Stimulated activated CD4-positive, alpha-beta T cell treated with anti-CD3 and anti-CD28 coated beads, Interleukin-4, amount 100 ng/mL, for 1 hour (primary cell): ENCODE measurements around the gene GFOD2.
"Not testable (repeated sequence)": the region's sequence is repeated elsewhere in the genome, so short reads cannot be mapped to it uniquely, and the experiment has no call there.

Experiments used
- DNase-seq: peaks from one replicate; pipeline ENCODE4 v3.0.0-alpha.2; 2020

The GFOD2 gene

DNA sequence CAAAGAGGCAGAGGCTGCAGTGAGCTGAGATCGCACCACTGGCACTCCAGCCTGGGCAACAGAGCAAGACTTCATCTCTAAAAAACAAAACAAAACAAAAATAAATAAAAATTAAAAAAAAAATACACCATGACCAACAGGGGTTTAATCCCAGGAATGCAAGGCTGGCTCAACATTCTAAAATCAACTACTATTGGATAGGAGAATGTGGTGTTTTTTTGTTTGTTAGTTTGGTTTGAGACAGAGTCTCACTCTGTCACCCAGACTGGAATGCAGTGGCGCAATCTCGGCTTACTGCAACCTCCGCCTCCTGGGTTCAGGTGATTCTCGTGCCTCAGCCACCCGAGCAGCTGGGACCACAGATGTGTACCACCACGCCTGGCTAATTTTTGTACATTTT is 19.9 kb downstream of the GFOD2 start:
- DNase-seq: no peak

DNA sequence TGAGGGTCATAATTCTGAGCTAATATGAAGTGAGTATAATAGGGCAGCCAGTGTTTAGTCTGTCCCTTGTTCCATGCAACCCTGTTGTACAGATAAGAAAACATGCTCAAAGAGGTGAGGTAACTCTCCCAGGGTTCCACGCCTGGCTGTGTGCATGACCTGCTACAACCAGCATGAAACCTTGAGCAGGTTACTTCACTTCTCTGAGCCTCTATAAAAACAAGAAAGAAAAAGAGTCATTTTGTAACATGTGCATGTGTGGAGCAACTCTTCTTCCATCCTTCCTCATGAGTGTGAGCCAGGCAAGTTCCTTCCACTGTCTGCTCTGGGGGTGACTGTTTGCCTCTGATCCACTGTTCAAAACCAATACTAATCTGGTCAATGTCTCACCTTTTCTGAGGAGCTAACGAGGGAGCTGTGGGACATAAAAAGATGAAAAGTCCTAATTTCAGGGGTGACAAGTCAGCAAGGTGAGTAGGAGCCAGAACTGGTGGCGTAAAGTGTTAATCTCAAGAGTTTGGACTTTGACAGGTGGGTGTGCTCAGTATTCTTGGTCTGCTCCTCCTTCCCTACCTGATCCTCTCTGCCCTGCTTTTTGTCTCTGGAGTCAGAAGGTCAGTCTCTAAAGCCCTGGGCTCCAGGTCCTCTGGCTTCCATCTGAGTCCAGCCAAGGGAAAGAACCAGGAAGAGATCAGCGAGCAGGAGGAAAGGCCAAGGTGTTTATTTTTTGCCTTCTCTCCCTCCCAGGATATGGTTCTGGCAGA is 21.5 kb downstream of the GFOD2 start:
- DNase-seq: no peak

DNA sequence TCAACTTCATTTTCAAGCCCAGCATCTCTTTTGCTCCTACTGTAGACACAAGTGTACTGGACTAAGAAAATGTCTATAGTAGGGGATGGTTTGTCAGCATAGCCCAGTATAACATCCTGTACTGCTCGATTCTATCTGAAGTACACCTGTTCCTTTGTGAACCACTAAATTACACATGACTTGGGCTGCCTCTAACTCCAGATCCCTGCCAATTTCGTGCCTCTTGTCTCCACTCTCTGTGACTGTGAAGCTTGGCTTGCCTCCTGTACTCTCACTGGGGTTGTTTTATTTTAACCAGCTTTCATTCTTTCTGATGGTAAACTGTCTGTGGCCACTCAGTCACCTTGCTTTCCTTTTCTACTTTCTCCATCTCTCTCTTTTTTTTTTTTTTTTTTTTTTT is 24.5 kb downstream of the GFOD2 start:
- no peak for DNase-seq

DNA sequence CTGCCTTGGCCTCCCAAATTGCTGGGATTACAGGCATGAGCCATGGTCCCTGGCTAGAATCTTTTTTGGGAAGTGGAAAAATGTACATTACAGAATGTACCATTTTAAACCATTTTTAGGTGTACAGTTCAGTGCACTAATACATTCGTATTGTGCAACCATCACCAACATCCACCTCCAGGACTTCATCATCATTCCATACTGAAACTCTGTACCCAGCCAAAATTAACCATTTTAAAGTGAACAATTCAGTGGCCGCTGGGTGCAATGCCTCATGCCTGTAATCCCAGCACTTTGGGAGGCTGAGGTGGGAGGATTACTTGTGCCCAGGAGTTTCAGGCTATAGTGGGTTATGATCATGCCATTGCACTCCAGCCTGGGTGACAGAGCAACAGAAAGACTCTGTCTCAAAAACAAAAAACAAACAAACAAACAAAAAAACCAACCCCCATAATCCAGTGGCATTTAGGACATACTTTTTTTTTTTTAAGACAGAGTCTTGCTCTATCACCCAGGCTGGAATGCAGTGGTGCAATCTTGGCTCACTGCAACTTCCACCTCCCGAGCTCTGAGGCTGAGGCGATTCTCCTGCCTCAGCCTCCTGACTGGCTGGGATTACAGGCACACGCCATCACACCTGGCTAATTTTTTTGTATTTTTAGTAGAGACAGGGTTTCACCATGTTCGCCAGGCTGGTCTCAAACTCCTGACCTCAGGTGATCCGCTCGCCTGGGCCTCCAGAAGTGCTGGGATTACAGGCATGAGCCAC is 25.4 kb downstream of the GFOD2 start:
- not testable (repeated sequence) for DNase-seq

DNA sequence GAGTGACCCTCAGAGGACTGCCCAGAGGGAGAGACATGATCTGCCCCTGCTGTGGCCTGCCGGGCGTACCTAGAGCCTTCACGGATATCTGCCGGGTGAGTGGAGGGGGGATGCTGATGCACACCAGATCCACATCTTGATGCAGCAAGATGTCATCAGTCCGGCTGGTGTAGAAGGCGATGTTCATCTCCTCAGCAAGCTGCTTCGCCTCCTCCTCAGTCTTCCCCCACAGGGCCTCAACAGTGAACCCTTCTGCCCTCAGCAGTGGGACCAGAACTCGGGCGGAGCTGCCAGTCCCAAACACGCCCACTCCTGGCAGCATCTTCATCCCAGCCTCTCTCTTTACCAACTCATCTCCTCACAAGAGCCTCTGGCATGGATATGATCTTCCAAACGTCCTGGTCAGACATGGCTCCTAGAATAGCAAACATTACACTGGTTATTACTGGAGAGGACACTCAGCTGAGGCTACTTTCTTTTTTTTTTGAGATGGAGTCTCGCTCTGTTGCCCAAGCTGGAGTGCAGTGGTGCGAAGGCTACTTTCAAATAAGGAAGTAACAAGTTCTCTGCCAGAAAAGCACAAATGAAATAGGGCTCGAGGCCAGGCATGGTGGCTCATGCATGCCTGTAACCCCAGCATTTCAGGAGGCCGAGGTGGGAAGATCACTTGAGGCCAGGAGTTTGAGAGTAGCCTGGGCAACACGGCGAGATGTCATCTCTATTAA is 33.6 kb downstream of the GFOD2 start:
- no peak for DNase-seq

DNA sequence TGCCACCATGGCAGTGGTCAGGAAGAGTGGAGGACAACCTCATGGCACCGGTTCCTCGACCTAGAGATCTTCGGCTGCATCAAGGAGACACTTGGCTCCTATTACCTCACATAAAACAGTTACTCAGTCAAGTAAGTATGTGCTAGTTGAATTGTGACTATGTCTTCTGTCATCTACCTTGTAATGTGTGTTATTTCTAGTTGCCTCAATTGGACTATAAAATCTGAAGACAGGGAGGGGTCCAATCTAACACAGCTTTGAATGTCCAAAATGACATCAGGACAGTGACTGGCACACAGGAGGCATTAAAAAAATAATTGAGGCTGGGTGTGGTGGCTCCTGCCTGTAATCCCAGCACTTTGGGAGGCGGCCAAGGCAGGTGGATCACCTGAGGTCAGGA is 35.3 kb downstream of the GFOD2 start:
- no peak for DNase-seq

DNA sequence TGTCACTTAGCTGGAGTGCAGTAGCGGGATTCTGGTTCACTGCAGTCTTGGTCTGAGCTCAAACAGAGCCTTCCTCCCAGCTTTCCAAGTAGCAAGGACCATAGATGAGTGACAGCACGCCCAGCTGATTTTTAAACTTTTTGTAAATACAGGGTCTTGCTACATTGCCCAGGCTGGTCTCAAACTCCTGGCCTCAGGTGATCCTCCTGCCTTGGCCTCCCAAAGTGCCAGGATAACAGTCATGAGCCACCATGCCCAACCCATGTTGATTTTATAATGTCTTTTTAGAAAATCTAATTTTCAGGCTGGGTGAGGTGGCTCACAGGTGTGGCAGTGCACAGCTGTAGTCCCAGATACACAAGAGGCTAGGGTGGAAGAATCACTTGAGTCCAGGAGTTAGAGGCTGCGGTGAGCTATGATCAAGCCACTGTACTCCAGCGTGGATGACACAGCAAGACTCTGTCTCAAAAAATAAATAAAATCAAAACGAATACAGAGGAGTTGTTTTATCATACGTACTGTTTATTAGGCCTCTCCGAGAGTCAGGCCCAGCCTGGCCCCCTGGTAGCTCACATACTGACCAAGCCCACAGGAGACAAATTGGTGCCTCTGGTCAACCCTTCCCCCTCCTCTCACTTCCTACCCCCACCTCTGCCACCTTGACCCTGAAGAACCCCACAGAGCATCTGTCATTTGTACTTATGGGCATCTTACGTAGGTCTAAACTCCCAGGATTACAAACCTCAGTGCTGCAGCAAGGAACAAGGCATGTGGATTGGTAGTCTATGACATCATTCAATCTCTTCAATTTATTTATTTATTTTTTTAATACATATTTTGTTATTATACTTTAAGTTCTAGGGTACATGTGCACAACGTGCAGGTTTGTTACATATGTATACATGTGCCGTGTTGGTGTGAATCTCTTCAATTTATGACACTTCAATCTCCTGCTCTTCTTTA is 38.9 kb downstream of the GFOD2 start:
- DNase-seq: no peak

DNA sequence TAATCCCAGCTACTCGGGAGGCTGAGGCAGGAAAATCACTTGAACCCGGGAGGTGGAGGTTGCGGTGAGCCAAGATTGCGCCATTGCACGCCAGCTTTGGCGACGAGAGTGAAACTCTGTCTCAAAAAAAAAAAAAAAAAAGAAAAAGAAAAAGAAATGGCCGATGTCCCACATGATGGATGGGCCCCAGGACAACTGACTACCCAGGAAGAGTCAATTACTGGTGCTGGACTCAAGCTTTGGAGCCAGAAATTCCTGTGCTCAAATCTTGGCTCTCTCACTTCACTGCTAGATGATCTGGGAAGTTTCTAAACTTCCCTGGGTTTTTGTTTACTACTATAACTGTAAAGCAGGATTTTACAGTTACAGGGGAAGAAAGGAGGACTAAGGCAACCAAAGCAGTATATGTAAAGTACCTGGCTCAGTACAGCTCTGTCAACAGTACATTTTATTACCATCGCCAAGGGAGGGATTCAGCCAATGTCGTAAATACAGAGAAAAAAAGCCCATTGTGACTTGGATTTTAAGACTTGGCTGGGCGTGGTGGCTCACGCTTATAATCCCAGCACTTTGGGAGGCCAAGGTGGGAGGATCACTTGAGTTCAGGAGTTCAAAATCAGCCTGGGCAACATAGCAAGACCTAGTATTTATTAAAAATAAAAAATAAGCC is 40.6 kb downstream of the GFOD2 start:
- DNase-seq: no peak

DNA sequence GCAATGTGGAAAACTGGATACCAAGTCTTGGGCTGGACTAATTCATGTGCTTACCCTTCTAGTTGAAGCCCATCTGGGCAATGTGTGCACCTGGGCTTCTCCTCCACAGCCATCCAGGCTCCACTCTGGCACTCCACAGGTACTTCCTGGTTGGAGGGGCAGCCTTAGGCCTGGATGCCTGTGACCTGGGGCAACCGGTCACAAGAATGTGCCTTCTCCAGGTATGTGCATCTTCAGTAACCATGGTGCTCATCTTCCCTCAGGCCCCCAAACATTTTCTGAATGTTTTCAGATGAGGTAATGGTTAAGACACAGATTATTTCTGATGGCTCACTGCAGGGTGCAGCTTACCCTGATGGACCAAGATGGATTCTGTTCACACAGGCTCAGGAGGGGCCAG is 41.4 kb downstream of the GFOD2 start:
- no peak for DNase-seq

DNA sequence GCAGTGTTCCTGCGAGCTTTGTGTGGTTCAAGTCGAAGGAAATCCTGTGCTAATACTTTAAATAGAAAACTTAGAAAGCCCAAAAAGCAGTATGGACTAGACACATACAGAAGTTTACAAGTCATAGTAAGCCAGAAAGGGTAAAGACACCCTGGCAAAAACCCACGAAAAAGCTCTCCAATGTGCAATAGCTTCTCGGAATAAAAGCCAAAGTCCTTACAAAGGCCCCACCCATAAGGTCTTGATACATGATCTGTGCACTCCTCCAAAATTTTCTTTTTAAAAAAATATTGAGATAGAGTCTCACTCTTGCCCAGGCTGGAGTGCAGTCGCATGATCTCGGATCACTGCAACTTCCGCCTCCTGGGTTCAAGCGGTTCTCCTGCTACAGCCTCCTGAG is 42.2 kb downstream of the GFOD2 start:
- no peak for DNase-seq

DNA sequence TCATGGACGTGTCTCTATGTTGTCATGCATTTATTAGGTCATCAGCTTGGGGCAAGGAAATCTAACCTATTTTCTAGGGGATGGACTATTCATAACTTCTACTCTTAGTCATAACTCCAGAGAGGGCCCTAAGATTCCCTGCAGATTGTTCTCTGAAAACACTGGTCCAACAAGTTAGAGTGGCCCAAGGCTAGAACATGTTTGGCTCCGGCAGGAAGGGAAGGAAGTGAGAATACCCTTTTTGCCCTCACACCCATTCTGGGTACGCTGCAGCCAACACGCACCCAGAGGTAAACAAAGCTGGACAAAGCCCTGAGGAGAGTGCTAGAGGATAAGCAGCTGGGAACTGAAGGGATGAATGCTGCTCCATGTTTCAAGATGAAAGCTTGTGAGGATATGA is 42.6 kb downstream of the GFOD2 start:
- no peak for DNase-seq

DNA sequence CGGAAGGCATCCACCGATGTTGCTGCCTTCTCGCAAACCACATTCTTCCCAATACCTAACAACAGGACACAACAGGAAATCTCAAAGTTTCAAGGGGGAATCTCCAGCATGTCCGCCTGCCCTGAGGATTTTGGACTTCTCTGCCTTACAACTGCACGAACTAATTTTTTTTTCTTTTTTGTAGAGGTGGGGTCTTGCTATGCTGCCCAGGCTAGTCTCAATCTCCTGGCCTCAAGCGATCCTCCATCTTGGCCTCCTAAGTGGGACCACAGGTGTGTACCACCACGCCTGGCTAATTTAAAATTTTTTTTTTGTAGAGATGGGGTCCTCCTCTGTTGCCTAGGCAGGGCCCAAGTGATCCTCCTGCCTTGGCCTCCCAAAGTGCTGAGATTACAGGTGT is 43.1 kb downstream of the GFOD2 start:
- no peak for DNase-seq

DNA sequence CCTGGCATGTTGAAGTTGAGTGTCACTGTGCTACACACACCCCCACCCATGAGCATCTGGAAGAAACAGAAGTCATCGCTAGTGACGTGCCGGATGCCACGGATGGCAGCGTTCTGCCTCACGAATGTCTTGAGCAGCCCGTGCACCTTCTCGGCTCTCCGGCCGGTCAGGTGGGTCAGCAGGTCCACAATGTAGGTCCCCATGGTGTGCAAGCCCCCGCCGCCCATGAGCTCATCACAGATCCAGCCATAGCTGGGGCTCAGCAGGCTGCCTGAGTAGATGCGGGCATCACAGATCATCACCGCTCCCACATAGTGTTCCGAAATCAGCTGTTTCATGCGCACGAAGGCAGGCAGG is 43.6 kb downstream of the GFOD2 start:
- no peak for DNase-seq

DNA sequence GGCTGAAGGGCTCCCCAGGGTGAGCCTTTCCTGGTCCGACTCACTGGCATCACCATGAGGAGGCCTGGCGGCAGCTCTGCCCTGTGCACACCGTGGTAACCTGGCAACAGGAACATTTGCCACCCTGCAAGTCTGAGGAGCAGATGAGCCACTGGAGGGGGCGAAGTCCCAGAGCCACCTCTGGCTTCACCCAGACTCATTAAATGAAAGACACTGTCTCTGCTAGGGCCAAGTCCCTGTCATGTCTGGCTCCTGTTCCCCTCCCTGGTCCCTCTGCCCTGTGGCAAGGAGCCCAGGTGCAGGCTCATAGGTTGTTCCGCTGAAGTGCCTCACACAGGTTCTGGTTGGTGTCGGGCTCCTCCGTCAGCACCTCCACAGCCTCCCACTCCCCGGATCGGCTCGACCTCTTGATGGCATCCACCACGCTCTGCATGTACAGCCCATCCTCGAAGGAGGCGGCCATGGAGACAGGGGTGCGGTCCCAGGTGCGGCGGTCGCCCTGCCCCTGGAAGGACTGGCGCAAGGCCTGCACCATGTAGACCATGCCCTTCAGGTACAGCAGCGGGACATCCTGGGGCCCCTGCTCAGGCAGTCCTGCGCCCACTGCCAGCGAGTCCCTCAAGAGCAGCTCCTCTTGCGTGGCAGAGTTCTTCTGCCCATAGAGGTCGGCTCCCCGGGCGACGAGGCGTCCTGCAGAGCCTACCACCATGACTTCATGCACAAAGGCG is 44.1 kb downstream of the GFOD2 start:
- no peak for DNase-seq

DNA sequence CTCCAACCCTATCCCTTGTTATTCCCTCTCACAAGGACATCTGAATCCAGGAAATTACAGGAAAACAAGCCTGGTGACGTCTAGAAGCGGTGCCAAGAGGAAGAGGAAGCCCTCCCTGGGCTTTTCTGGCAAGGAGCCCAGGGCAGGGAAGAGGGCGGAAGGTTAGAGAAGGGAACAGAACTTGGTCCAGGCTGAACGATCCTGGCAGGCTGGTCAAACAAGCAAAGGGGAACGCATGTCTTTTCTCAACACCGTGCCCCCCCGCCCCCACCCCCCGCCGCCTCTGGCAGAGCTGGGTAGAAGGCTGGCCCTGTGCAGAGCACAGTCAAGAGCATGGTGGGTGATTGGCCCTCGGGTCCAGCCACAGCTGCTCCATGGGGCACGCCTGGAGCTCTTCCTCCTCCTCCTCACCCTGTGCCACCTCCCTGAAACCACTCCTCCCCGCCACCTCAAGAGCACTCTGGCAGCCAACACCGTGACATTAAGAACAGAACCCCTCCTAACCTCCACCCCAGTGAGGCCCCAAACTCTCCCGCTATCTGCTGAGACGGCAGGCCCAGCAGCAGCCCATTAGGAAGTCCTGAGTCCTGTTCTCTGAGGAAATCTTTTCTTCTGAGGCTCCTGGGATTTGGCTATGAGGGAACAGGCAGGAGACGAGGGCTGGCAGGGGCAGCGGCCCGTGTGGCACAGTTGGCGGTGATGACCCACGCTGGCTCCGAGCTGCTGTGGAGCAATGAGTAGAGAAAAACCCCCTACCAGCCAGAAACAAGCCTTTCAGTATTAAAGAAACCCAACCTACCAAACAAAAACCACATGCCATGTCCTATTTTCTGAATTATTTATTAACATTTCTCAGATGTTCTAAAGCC is 45.2 kb downstream of the GFOD2 start:
- no peak for DNase-seq

DNA sequence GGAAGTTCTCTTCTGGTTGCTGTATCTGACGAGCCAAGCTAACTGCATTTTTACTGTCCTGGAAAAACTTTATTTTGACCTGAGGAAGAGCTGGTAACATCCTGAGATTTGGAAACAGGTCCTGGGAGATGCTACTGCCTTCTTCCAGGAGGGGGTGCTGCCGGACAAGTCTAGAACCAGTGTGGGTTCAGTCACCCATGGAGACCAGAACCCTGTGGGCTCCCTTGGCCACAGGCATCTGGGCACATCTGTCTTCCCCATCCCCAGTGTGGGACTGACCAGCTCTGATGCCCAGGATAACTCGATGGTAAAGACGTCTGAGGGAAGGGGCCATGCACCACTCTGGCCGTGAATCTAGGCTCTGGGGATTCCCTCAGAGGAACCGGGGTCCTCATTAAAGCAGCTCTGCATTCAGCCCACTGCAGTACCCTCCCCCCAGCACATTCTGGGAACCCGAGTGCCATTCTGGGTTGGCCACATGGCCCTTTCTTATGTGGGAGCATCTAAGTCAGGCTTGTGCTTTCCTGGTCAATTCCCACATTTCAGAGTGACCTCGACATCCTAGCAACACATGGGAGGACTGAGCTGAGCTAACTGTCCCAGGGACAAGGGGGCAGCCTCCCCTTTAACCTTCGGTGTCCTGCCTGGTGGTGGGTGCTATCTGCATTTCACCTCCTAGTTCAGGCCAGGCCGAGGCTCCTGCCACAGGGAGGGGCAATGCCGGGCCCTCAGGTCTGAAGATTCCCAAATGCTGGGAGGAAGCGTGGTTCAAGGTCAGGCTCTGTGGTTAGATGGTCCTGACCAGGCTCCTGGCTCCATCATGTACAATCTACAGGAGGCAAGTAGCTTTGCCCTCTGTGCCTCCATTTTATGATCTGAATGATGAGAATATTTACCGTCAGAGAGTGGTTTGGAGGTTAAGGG is 46.1 kb downstream of the GFOD2 start:
- DNase-seq: peak; percentile 48

DNA sequence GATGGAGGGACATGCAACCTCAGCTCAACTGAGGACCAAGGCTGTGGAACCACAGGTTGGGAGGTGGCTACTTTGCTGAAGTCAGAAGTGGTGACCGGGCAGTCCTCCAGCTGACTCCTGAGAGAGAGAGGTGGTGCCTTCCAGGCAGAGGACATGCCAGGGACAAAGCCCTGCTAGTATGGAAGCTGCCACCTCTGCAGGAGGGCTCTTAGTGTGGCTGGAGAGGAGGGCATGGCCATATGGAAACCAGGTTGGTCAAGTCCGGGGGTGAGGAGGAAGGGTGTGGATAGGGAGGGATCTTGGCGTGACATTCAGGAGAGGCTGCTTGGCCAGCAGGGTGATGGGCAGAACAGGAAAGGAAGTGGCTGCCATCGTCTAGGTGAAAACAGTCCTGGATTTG is 46.8 kb downstream of the GFOD2 start:
- DNase-seq: no peak

DNA sequence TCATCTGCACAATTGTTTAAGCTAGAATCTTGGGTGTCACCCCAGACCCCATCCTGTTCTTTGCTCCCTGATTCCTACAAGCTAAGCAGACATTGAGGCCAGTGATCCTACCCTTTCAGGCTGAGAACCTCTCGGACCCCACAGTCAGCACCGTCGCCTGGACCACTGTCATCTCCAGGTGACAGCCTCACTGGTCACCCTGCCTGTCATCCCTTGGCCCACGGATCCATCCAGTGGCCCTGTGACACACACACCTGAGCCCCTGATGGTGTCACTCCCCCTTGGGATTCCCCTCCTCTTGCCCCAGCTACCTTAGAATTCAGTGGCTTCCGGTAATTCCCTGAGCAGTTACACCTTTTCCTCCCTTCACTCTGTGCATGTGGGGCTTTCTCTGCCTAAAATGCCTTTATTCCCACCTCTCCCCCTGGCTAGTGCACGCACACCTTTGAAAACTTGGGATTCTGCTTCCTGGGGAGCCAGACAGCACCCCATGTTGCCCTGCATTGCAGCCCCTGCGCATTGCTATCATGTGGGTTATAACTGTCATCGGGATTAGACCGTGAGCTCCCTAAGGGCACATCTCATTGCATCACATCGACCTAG is 49.5 kb downstream of the GFOD2 start:
- no peak for DNase-seq
